ENCODE data around the gene CDC42BPG. TPM values are rescaled to one million over a fixed set of nuclear protein-coding genes. Genes with fewer than 3 reads are reported as not detected.
A peak's percentile ranks its signal among the peaks of the same experiment; 100 is the strongest.

Gene CDC42BPG
- total RNA-seq, 2 experiments from 2014 or later: 0.50 to 0.61 TPM

GRCh38 chr11:64784813-64785581 is 59.5 kb downstream of the CDC42BPG start:
- no peaks in the 10 kb centered on the region for H3K9me3 Mint-ChIP-seq (ENCODE audit: low read depth)
- ATAC-seq (no peak), DNase-seq (no peak)
- no peak overlapping the region for H3K4me3 Mint-ChIP-seq
- CTCF ChIA-PET: interaction anchor here (1.0 to 4.1 kb wide), 4 partner anchors 41 to 229 kb away, joined by 4 to 19 read pairs (median 8); partner anchors contain the start of genes ARL2, CDC42BPG and RASGRP2
- H3K27me3 Mint-ChIP-seq: no peaks in the 10 kb centered on the region
- H3K27ac Mint-ChIP-seq: no peak overlapping the region
- H3K4me1 Mint-ChIP-seq: peaks cover 10% of the 10 kb centered on the region
- peaks cover 6% of the 10 kb centered on the region for H3K36me3 Mint-ChIP-seq

- H3K36me3 Mint-ChIP-seq: peaks cover 41% of the 10 kb centered on the region
- H3K27ac Mint-ChIP-seq: peak within 1 kb of the TSS; percentile 98
- ATAC-seq (peak; percentile 88), DNase-seq (peak; percentile 100)
- H3K4me1 Mint-ChIP-seq: peaks cover 56% of the 10 kb centered on the region
- peaks cover 3% of the 10 kb centered on the region for H3K27me3 Mint-ChIP-seq
- H3K4me3 Mint-ChIP-seq: peak within 1 kb of the TSS; percentile 97
- no peaks in the 10 kb centered on the region for H3K9me3 Mint-ChIP-seq (ENCODE audit: low read depth)
- CTCF ChIA-PET: interaction anchor here (0.7 to 6.5 kb wide), 18 partner anchors 8 to 762 kb away, joined by 3 to 66 read pairs (median 4); partner anchors contain the start of gene RASGRP2
Observed at GRCh38 chr11:64778473-64779298, 65.8 kb downstream of the CDC42BPG start, which contains the start of gene SF1. Gene SF1 (minus strand): TSS chr11:64778542. CDS start chr11:64778392, 150 bp downstream.

GRCh38 chr11:64778223-64778472 is 66.3 kb downstream of the CDC42BPG start:
- Mint-ChIP-seq H3K27ac (peak overlapping the region; percentile 98), H3K4me3 (peak overlapping the region; percentile 87), H3K27me3 (peaks cover 3% of the 10 kb centered on the region), H3K36me3 (peaks cover 46% of the 10 kb centered on the region), H3K4me1 (peaks cover 61% of the 10 kb centered on the region), H3K9me3 (ENCODE audit: low read depth) (no peaks in the 10 kb centered on the region)
- DNase-seq (no peak), ATAC-seq (no peak)
- CTCF ChIA-PET: interaction anchor here (0.9 to 6.5 kb wide), 11 partner anchors 8 to 332 kb away, joined by 3 to 66 read pairs (median 4); partner anchors contain the start of gene RASGRP2

- H3K4me1 Mint-ChIP-seq: peaks cover 66% of the 10 kb centered on the region
- ATAC-seq: peak; percentile 13
Observed at GRCh38 chr11:64777449-64778222, 66.8 kb downstream of the CDC42BPG start.

GRCh38 chr11:64776875-64777274 is 67.6 kb downstream of the CDC42BPG start:
- Mint-ChIP-seq H3K4me3 (peak overlapping the region; percentile 97), H3K4me1 (peaks cover 74% of the 10 kb centered on the region), H3K9me3 (ENCODE audit: low read depth) (no peaks in the 10 kb centered on the region), H3K27ac (peak overlapping the region; percentile 73), H3K27me3 (peaks cover 3% of the 10 kb centered on the region), H3K36me3 (peaks cover 59% of the 10 kb centered on the region)
- CTCF ChIA-PET: interaction anchor here (0.7 to 6.5 kb wide), 8 partner anchors 9 to 124 kb away, joined by 3 to 66 read pairs (median 4); partner anchors contain the start of genes PYGM and RASGRP2
- DNase-seq (no peak), ATAC-seq (no peak)

More at GRCh38 chr11:64777449-64778222, 66.8 kb downstream of the CDC42BPG start:
- Mint-ChIP-seq H3K27me3 (peaks cover 3% of the 10 kb centered on the region), H3K4me3 (peak overlapping the region; percentile 97), H3K9me3 (ENCODE audit: low read depth) (no peaks in the 10 kb centered on the region), H3K27ac (peak overlapping the region; percentile 73), H3K36me3 (peaks cover 51% of the 10 kb centered on the region)
- DNase-seq: peak; percentile 86
- CTCF ChIA-PET: interaction anchor here (0.6 to 6.5 kb wide), 8 partner anchors 9 to 33 kb away, joined by 3 to 66 read pairs (median 4); partner anchors contain the start of genes PYGM and RASGRP2

GRCh38 chr11:64776425-64776824 is 68.0 kb downstream of the CDC42BPG start:
- DNase-seq (no peak), ATAC-seq (no peak)
- peak overlapping the region; percentile 73 for H3K27ac Mint-ChIP-seq
- H3K4me3 Mint-ChIP-seq: peak overlapping the region; percentile 97
- H3K27me3 Mint-ChIP-seq: peaks cover 3% of the 10 kb centered on the region
- H3K9me3 Mint-ChIP-seq (ENCODE audit: low read depth): no peaks in the 10 kb centered on the region
- CTCF ChIA-PET: interaction anchor here (1.0 to 6.5 kb wide), 5 partner anchors 10 to 124 kb away, joined by 3 to 66 read pairs (median 4); partner anchors contain the start of gene RASGRP2
- peaks cover 62% of the 10 kb centered on the region for H3K36me3 Mint-ChIP-seq
- peaks cover 78% of the 10 kb centered on the region for H3K4me1 Mint-ChIP-seq

GRCh38 chr11:64774144-64774543 is 70.3 kb downstream of the CDC42BPG start:
- H3K4me3 Mint-ChIP-seq: no peak overlapping the region
- no peak for ATAC-seq
- peaks cover 79% of the 10 kb centered on the region for H3K36me3 Mint-ChIP-seq
- peaks cover 72% of the 10 kb centered on the region for H3K4me1 Mint-ChIP-seq
- CTCF ChIA-PET: interaction anchor here (1.0 to 6.5 kb wide), 4 partner anchors 10 to 86 kb away, joined by 3 to 66 read pairs (median 16); partner anchors contain the start of genes PYGM and RASGRP2
- H3K27ac Mint-ChIP-seq: peak overlapping the region; percentile 24
- peaks cover 3% of the 10 kb centered on the region for H3K27me3 Mint-ChIP-seq
- no peak for DNase-seq
- H3K9me3 Mint-ChIP-seq (ENCODE audit: low read depth): no peaks in the 10 kb centered on the region

Other genes starting within 250 kb of the CDC42BPG start
- gene NRXN2, start 121.5 kb downstream of the CDC42BPG start, total RNA-seq: under 1 TPM; 0.23 to 0.40 TPM
- 100 to 1,000 TPM in 1 of 2 experiments, 10 to 100 TPM in 1; 77.3 to 123 TPM for gene RASGRP2, start 100.5 kb downstream of the CDC42BPG start, total RNA-seq
- gene PYGM, start 84.7 kb downstream of the CDC42BPG start, total RNA-seq: 1 to 10 TPM; 2.0 to 3.2 TPM
- 100 to 1,000 TPM; 442 to 462 TPM for gene SF1, start 66.1 kb downstream of the CDC42BPG start, total RNA-seq
- 10 to 100 TPM; 61.1 to 65.0 TPM for gene MAP4K2, start 41.4 kb downstream of the CDC42BPG start, total RNA-seq
- 10 to 100 TPM; 31.2 to 42.1 TPM for gene MEN1, start 34.1 kb downstream of the CDC42BPG start, total RNA-seq
- 100 to 1,000 TPM; 149 to 155 TPM for gene EHD1, start 34.0 kb upstream of the CDC42BPG start, total RNA-seq
- 10 to 100 TPM; 27.3 to 27.9 TPM for gene ATG2A, start 72.6 kb upstream of the CDC42BPG start, total RNA-seq
- 10 to 100 TPM; 11.7 to 12.3 TPM for gene PPP2R5B, start 80.0 kb upstream of the CDC42BPG start, total RNA-seq
- gene GPHA2, start 91.2 kb upstream of the CDC42BPG start, total RNA-seq: not detected
- gene MAJIN, start 127.5 kb upstream of the CDC42BPG start, total RNA-seq: not detected
- under 1 TPM; 0.33 to 0.67 TPM for gene BATF2, start 152.3 kb upstream of the CDC42BPG start, total RNA-seq
- 10 to 100 TPM; 74.1 to 86.9 TPM for gene ARL2, start 169.5 kb upstream of the CDC42BPG start, total RNA-seq
- gene SNX15, start 182.8 kb upstream of the CDC42BPG start, total RNA-seq: 10 to 100 TPM; 18.9 to 29.2 TPM
- gene SAC3D1, start 196.6 kb upstream of the CDC42BPG start, total RNA-seq: 10 to 100 TPM; 24.3 to 27.2 TPM
- 10 to 100 TPM; 14.8 to 15.3 TPM for gene NAALADL1, start 213.9 kb upstream of the CDC42BPG start, total RNA-seq
- gene CDCA5, start 239.4 kb upstream of the CDC42BPG start, total RNA-seq: 100 to 1,000 TPM; 128 to 147 TPM
- 10 to 100 TPM; 28.3 to 32.4 TPM for gene ZFPL1, start 239.6 kb upstream of the CDC42BPG start, total RNA-seq